Aorta (tissue), 5 donors: ENCODE results near the gene DLAT. TPM values are rescaled to one million over a fixed set of nuclear protein-coding genes. Genes with fewer than 3 reads are reported as not detected.
"Not testable (repeated sequence)": the region's sequence is repeated elsewhere in the genome, so short reads cannot be mapped to it uniquely, and the experiment has no call there.

Source experiments
- ATAC-seq: fragments of 200-7000 bp; cut with Tn5 transposase; one replicate; pipeline ENCODE4 v1.9.1; 2022; ENCODE audit warnings: moderate library complexity; ENCODE audit not compliant: low FRiP score
- DNase-seq, 2 donors: peaks; one replicate each; pipeline ENCODE4 v3.0.0-alpha.2; 2020
- H3K27ac ChIP-seq, 2 donors: one replicate each; pipeline ENCODE4 v1.5.1; 2013; ENCODE audit warnings: low read length in 2 of 2, mild to moderate bottlenecking in 2 of 2, moderate library complexity in 2 of 2, control low read depth in 1 of 2, inconsistent platforms in 1 of 2, low read depth in 1 of 2
- H3K27me3 ChIP-seq, 2 donors: one replicate each; pipeline ENCODE4 v1.6.1; 2013; ENCODE audit warnings: control low read depth in 1 of 2, low read length in 1 of 2, mild to moderate bottlenecking in 1 of 2, moderate library complexity in 1 of 2; ENCODE audit not compliant: insufficient read depth in 2 of 2, control insufficient read depth in 1 of 2
- H3K36me3 ChIP-seq, 2 donors: one replicate each; pipeline ENCODE4 v1.6.1; 2013; ENCODE audit warnings: control low read depth in 1 of 2, low read length in 1 of 2, mild to moderate bottlenecking in 1 of 2; ENCODE audit not compliant: insufficient read depth in 2 of 2, control insufficient read depth in 1 of 2
- H3K4me1 ChIP-seq, 2 donors: one replicate each; pipeline ENCODE4 v1.6.1; 2013; ENCODE audit warnings: low read length in 2 of 2, control low read depth in 1 of 2, mild to moderate bottlenecking in 1 of 2, moderate library complexity in 1 of 2; ENCODE audit not compliant: insufficient read depth in 2 of 2, control insufficient read depth in 1 of 2
- H3K4me3 ChIP-seq, 2 donors: one replicate each; pipeline ENCODE4 v1.5.1; 2013; ENCODE audit warnings: low read length in 2 of 2, control low read depth in 1 of 2, mild to moderate bottlenecking in 1 of 2
- H3K9me3 ChIP-seq: one replicate; pipeline ENCODE4 v1.6.1; 2013; ENCODE audit warnings: mild to moderate bottlenecking, low read length; ENCODE audit not compliant: control insufficient read depth
- WGBS, 2 donors: extraction: QIAGEN DNeasy Blood & Tissue Kit; methylation state at CpG; one replicate each; pipeline ENCODE4 v1.1.7; 2013; 5-methylcytosine and 5-hydroxymethylcytosine counted together
- intact Hi-C, 2 donors: fragments of 100-400 bp; cut with DNase I; formaldehyde crosslinking; loops; one replicate each; pipeline versions ENCODE4 v1.14.2 to v1.15.0; 2022
- polyA plus RNA-seq, 2 donors: library from polyadenylated mRNA; stranded (reverse); fragments of 200-250 nt; gene quantifications; one replicate each; pipeline ENCODE4 v1.2.3, GENCODE V29; 2013
- total RNA-seq, 2 donors: library from RNA; stranded (reverse); fragmentation: NEBNext Ultra II Directional; extraction: Animal tissue kit (Norgen Biotek cat#: 25700); gene quantifications; one replicate each; pipeline ENCODE4 v1.2.1, GENCODE V29; 2021
- donor health status: healthy with polysubstance abuse.
- donor health status: Bipolar disorder and iron deficiency.
- donor health status: DM: no; HTN: no; CAD: no.
- donor health status: DM: no; HTN: no; CAD: no.
- donor health status: DM: yes; HTN: yes; CAD: no.

The DLAT gene
- total and polyA plus RNA-seq, 4 donors: 11.9 to 20.8 (median 16.8) TPM

GRCh38 chr11:111999111-111999510 is 26.1 kb upstream of the DLAT start:
- ATAC-seq: no peak
- DNase-seq: no peak
- intact Hi-C loops: no loop called here
- H3K4me1 ChIP-seq: no peaks in the 10 kb centered on the region
- no peaks in the 10 kb centered on the region for H3K9me3 ChIP-seq
- peaks cover 8 to 15% of the 10 kb centered on the region in 2 donors for H3K36me3 ChIP-seq
- H3K4me3 ChIP-seq: no peak overlapping the region
- H3K27me3 ChIP-seq: no peaks in the 10 kb centered on the region
- H3K27ac ChIP-seq: no peak overlapping the region

GRCh38 chr11:112000703-112001102 is 24.5 kb upstream of the DLAT start:
- Histone ChIP-seq H3K4me1 (no peaks in the 10 kb centered on the region), H3K27ac (no peak overlapping the region), H3K4me3 (no peak overlapping the region), H3K27me3 (no peaks in the 10 kb centered on the region), H3K9me3 (no peaks in the 10 kb centered on the region), H3K36me3 (peaks cover 7 to 12% of the 10 kb centered on the region in 2 donors)
- ATAC-seq: no peak
- WGBS, 2 donors: 95 to 100% methylated on average over 1 of the region's 1 CpG
- intact Hi-C loops: no loop called here
- DNase-seq: no peak

- Histone ChIP-seq H3K4me1 (no peaks in the 10 kb centered on the region), H3K4me3 (no peak overlapping the region), H3K9me3 (no peaks in the 10 kb centered on the region), H3K36me3 (peaks cover 7 to 10% of the 10 kb centered on the region in 2 donors), H3K27me3 (no peaks in the 10 kb centered on the region), H3K27ac (no peak overlapping the region)
- no peak for ATAC-seq
- WGBS, 2 donors: 91 to 95% methylated on average over 6 of the region's 6 CpGs
- intact Hi-C loops: no loop called here
- DNase-seq: no peak
Observed at GRCh38 chr11:112002491-112003216, 22.6 kb upstream of the DLAT start.

GRCh38 chr11:112004389-112004788 is 20.8 kb upstream of the DLAT start:
- 84 to 92% methylated on average over 4 of the region's 4 CpGs for WGBS, 2 donors
- Histone ChIP-seq H3K27ac (no peak overlapping the region), H3K4me1 (no peaks in the 10 kb centered on the region), H3K27me3 (no peaks in the 10 kb centered on the region), H3K36me3 (peaks cover 7 to 10% of the 10 kb centered on the region in 2 donors), H3K9me3 (no peaks in the 10 kb centered on the region), H3K4me3 (no peak overlapping the region)
- no peak for DNase-seq
- intact Hi-C loops: no loop called here
- no peak for ATAC-seq

GRCh38 chr11:112005422-112006094 is 19.6 kb upstream of the DLAT start:
- ATAC-seq (no peak), DNase-seq (no peak)
- Histone ChIP-seq H3K9me3 (no peaks in the 10 kb centered on the region), H3K4me1 (no peaks in the 10 kb centered on the region), H3K4me3 (no peak overlapping the region), H3K27me3 (no peaks in the 10 kb centered on the region), H3K36me3 (peaks cover 7 to 10% of the 10 kb centered on the region in 2 donors), H3K27ac (no peak overlapping the region)
- intact Hi-C loops: no loop called here
- WGBS, 2 donors: 95 to 96% methylated on average over 11 of the region's 11 CpGs

- H3K4me3 ChIP-seq, ATAC-seq, H3K4me1 ChIP-seq, intact Hi-C loops, H3K27ac ChIP-seq, H3K27me3 ChIP-seq, H3K36me3 ChIP-seq, H3K9me3 ChIP-seq, DNase-seq: not testable (repeated sequence)
- 89 to 92% methylated on average over 4 of the region's 4 CpGs for WGBS, 2 donors
Observed at GRCh38 chr11:112006095-112006441, 19.1 kb upstream of the DLAT start.

- WGBS, 2 donors: 91 to 93% methylated on average over 5 of the region's 5 CpGs
- not testable (repeated sequence) for DNase-seq, H3K27me3 ChIP-seq
Observed at GRCh38 chr11:112011451-112011850, 13.8 kb upstream of the DLAT start.

GRCh38 chr11:112012874-112013273 is 12.3 kb upstream of the DLAT start:
- no peak overlapping the region for H3K4me3 ChIP-seq
- no peaks in the 10 kb centered on the region for H3K36me3 ChIP-seq
- ATAC-seq (no peak), DNase-seq (no peak)
- H3K27me3 ChIP-seq: no peaks in the 10 kb centered on the region
- intact Hi-C loops: no loop called here
- no peaks in the 10 kb centered on the region for H3K9me3 ChIP-seq
- no peak overlapping the region for H3K27ac ChIP-seq
- 83 to 90% methylated on average over 4 of the region's 4 CpGs for WGBS, 2 donors
- H3K4me1 ChIP-seq: no peaks in the 10 kb centered on the region

More at GRCh38 chr11:112011451-112011850, 13.8 kb upstream of the DLAT start:
- H3K4me1 ChIP-seq, H3K4me3 ChIP-seq, H3K27ac ChIP-seq, H3K9me3 ChIP-seq, ATAC-seq, H3K36me3 ChIP-seq, intact Hi-C loops: not testable (repeated sequence)
